ENCODE results near the gene HIC2. TPM values are rescaled to one million over a fixed set of nuclear protein-coding genes. Genes with fewer than 3 reads are reported as not detected.

The HIC2 gene
- total and polyA plus RNA-seq, 2 of the 13 experiments (the other 11 are each of a cell fraction or from before 2014, with no cell fraction given), result 5.0 to 13.7 TPM

- Histone ChIP-seq H3K4me3 (replicated peaks in 1 of 3; ENCODE audit: insufficient read depth in 1 of 3, low read depth in 2 of 3, low read length in 3 of 3) (no peak overlapping the region), H2AFZ (ENCODE audit: low read length) (no peak overlapping the region), H4K20me1 (ENCODE audit: insufficient read depth, low read length) (peaks cover 10% of the 10 kb centered on the region; the same call in 1 of the 2 replicates), H3K9me3 (ENCODE audit: low read length) (no peaks in the 10 kb centered on the region), H3K36me3 (replicated peaks in 1 of 2; ENCODE audit: control insufficient read depth in 1 of 2, insufficient read depth in 2 of 2, low read length in 2 of 2) (peaks cover 18 to 48% of the 10 kb centered on the region in 2 experiments), H3K79me2 (ENCODE audit: insufficient read depth, low read length) (peaks cover 9% of the 10 kb centered on the region), H3K27ac (ENCODE audit: extremely low read length, insufficient read depth, low read length) (no peak overlapping the region), H3K9ac (ENCODE audit: insufficient read depth, low read depth, low read length) (no peak overlapping the region), H3K27me3 (ENCODE audit: control insufficient read depth in 1 of 2, insufficient read depth in 2 of 2, low read length in 2 of 2) (no peaks in the 10 kb centered on the region), H3K4me2 (ENCODE audit: low read depth, low read length) (no peak overlapping the region), H3K4me1 (ENCODE audit: insufficient read depth, low read length) (peaks cover 13% of the 10 kb centered on the region)
- TSS peak; percentile 37 for BruUV-seq (replicated peaks)
- in situ Hi-C loops (cut with HindIII; ENCODE audit: extremely low pct_ligation_motif_present, low pct_unique_long_range_greater_than_20kb), result no loop called here
- WGBS (ENCODE audit: low lambda C conversion rate), result 97% methylated on average over 19 of the region's 22 CpGs
- ChIA-PET POLR2A (no interaction called here), CTCF (ENCODE audit: low intra/inter-chr PET ratio, low total read pairs) (no interaction called here)
- no peak for FAIRE-seq
- peak; percentile 12; the same call in 1 of the 3 replicates for ATAC-seq
- DNase-seq (ENCODE audit: low spot score), result no peak
- intact Hi-C loops (cut with micrococcal nuclease; ENCODE audit: unreplicated experiment), result no loop called here
- TF ChIP-seq CTCF (CRISPR knock-in tag; IDR thresholded peaks at IDR 0.05) (peak; percentile 44), FOXO1 (CRISPR knock-in tag; IDR thresholded peaks at IDR 0.05) (no peak), ZBTB33 (CRISPR knock-in tag; IDR thresholded peaks at IDR 0.05) (0 out of 2 replicates have a peak, but pooled peaks have one; percentile 27), THAP9 (CRISPR knock-in tag; IDR thresholded peaks at IDR 0.05; ENCODE audit: borderline replicate concordance) (no peak), ZNF691 (CRISPR knock-in tag; IDR thresholded peaks at IDR 0.05; ENCODE audit: borderline replicate concordance, low read depth) (no peak), NR2F1 (CRISPR knock-in tag; IDR thresholded peaks at IDR 0.05) (no peak), ATF2 (CRISPR knock-in tag; IDR thresholded peaks at IDR 0.05) (no peak), KMT2B (CRISPR knock-in tag; IDR thresholded peaks at IDR 0.05) (no peak), HNRNPL (IDR thresholded peaks at IDR 0.05; ENCODE audit: low read depth, low read length) (no peak), STAG1 (CRISPR knock-in tag; IDR thresholded peaks at IDR 0.05) (peak; percentile 29; the same call in 1 of the 2 replicates), ZNF18 (CRISPR knock-in tag; IDR thresholded peaks at IDR 0.05; ENCODE audit: insufficient replicate concordance) (no peak), JDP2 (CRISPR knock-in tag; IDR thresholded peaks at IDR 0.05; ENCODE audit: borderline replicate concordance) (no peak)
Observed at GRCh38 chr22:21447694-21448402, 30.7 kb downstream of the HIC2 start.

All from HepG2 (cell line).